Measurements from ENCODE around the gene FOXA2. TPM values are rescaled to one million over a fixed set of nuclear protein-coding genes. Genes with fewer than 3 reads are reported as not detected.

The FOXA2 gene
- total and polyA plus RNA-seq, 12 donors, result not detected

DNA sequence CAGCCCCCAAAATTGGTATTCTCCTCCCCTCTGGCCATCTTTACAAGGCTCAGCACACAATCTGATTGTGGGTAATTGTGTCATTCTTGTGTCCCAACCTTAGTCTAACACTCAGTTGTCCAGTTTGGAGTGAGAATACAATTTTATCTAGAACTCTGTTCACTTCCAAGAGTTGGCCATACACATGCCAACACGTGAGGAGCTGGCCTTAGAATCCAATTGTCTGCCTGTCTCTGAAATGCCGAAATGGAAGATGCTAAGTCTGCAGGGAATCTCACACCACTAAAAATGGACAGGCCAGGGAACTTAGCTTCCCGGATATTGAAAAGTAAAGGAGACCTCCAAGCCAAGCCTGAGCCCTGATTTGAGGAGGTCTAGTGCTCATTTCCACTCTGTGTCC, 12.3 kb downstream of the FOXA2 start:
- Histone ChIP-seq H3K27me3 (peaks cover 33 to 100% (median 99%) of the 10 kb centered on the region in 7 donors), H3K27ac (no peak overlapping the region), H3K4me1 (peaks cover 0 to 14% (median 0%) of the 10 kb centered on the region in 9 donors), H3K4me3 (no peak overlapping the region), H3K9me3 (no peaks in the 10 kb centered on the region), H3K36me3 (no peaks in the 10 kb centered on the region)
- intact Hi-C loops (cut with DNase I), result no loop called here
- WGBS, 2 donors, result 8 to 14% methylated on average over 3 of the region's 3 CpGs
- ATAC-seq, result no peak
- TF ChIP-seq, protein P1, sequence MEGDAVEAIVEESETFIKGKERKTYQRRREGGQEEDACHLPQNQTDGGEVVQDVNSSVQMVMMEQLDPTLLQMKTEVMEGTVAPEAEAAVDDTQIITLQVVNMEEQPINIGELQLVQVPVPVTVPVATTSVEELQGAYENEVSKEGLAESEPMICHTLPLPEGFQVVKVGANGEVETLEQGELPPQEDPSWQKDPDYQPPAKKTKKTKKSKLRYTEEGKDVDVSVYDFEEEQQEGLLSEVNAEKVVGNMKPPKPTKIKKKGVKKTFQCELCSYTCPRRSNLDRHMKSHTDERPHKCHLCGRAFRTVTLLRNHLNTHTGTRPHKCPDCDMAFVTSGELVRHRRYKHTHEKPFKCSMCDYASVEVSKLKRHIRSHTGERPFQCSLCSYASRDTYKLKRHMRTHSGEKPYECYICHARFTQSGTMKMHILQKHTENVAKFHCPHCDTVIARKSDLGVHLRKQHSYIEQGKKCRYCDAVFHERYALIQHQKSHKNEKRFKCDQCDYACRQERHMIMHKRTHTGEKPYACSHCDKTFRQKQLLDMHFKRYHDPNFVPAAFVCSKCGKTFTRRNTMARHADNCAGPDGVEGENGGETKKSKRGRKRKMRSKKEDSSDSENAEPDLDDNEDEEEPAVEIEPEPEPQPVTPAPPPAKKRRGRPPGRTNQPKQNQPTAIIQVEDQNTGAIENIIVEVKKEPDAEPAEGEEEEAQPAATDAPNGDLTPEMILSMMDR (IDR thresholded peaks at IDR 0.05), result no peak
- DNase-seq, result no peak

GRCh38 chr20:22569353-22569752, 15.0 kb downstream of the FOXA2 start:
- Histone ChIP-seq H3K9me3 (no peaks in the 10 kb centered on the region), H3K4me3 (no peak overlapping the region), H3K27me3 (peaks cover 23 to 100% (median 99%) of the 10 kb centered on the region in 7 donors), H3K36me3 (no peaks in the 10 kb centered on the region), H3K27ac (no peak overlapping the region), H3K4me1 (peaks cover 0 to 14% (median 0%) of the 10 kb centered on the region in 9 donors)
- intact Hi-C loops (cut with DNase I), result no loop called here
- ATAC-seq (no peak), DNase-seq (no peak)
- 8 to 10% methylated on average over 11 of the region's 11 CpGs for WGBS, 2 donors
- TF ChIP-seq, protein P1 (IDR thresholded peaks at IDR 0.05), result no peak

- H3K27me3 ChIP-seq, result peaks cover 23 to 100% (median 99%) of the 10 kb centered on the region in 7 donors
- TF ChIP-seq, protein P1 (IDR thresholded peaks at IDR 0.05), result no peak
Measured at GRCh38 chr20:22568872-22569344, 15.5 kb downstream of the FOXA2 start.

DNA sequence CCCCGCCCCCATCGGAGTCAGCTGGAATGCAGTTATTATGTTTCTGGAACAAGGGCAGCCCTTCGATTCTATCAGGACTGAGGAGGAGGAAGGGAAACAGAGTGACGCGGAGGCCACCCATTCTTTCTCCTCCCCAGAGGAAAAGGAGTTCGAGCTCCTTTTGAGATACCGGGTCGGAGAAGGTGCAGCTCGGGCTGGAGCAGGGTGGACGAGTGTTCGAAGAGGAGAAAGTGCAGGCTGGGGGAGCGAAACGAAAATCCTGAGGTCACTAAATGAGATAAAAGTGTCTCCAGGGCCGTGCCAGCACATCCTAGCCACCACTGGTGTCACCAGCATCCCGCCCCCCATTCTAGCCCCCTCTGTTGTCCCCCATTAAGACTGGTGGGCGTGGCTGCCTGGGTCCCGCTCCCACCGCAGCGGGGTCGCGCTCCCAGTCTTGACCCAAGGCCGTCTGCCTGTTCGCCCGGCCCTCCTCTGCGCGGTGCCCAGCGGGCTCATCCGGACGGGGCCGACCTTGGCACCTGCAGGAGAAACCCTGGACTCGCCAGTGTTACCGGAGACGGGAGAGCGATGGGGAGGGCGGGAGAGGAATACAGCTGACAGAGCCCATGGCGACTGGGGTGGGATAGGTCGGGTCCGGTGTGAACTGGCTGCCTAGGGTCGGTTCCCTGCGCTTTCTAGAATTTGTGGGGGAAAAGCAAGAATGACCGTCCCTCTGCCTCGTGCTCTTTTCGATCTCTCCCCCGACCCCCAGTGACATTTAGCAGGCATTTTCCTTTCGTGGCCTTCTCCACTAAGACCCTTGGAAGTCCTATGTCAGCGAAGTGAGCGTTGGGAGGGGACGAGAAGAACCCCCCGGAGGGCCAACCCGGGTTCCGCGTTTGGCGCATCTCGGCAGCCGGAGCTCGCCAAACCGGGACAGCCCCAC, 16.2 kb downstream of the FOXA2 start:
- Histone ChIP-seq H3K9me3 (no peaks in the 10 kb centered on the region), H3K27me3 (peaks cover 23 to 100% (median 99%) of the 10 kb centered on the region in 7 donors), H3K36me3 (no peaks in the 10 kb centered on the region), H3K4me1 (peaks cover 0 to 14% (median 0%) of the 10 kb centered on the region in 9 donors), H3K27ac (no peak overlapping the region), H3K4me3 (no peak overlapping the region)
- 1 to 2% methylated on average over 56 to 57 of the region's 57 CpGs for WGBS, 2 donors
- no peak for ATAC-seq
- intact Hi-C loops (cut with DNase I), result no loop called here
- DNase-seq, result no peak
- TF ChIP-seq, protein P1 (IDR thresholded peaks at IDR 0.05), result no peak

More at GRCh38 chr20:22568872-22569344, 15.5 kb downstream of the FOXA2 start:
- H3K4me1 ChIP-seq, result peaks cover 0 to 14% (median 0%) of the 10 kb centered on the region in 9 donors
- H3K36me3 ChIP-seq, result no peaks in the 10 kb centered on the region
- H3K9me3 ChIP-seq, result no peaks in the 10 kb centered on the region
- ATAC-seq (no peak), DNase-seq (no peak)
- no peak overlapping the region for H3K27ac ChIP-seq
- intact Hi-C loops (cut with DNase I), result no loop called here
- H3K4me3 ChIP-seq, result no peak overlapping the region
- 2% methylated on average over 27 to 31 of the region's 31 CpGs for WGBS, 2 donors
